ENCODE results near the gene GOLGA8K. TPM values are rescaled to one million over a fixed set of nuclear protein-coding genes. Genes with fewer than 3 reads are reported as not detected.
"Not testable (repeated sequence)": the region's sequence is repeated elsewhere in the genome, so short reads cannot be mapped to it uniquely, and the experiment has no call there.

Gene GOLGA8K
- total RNA-seq, 2 experiments from 2014 or later: 0.49 to 0.56 TPM

DNA sequence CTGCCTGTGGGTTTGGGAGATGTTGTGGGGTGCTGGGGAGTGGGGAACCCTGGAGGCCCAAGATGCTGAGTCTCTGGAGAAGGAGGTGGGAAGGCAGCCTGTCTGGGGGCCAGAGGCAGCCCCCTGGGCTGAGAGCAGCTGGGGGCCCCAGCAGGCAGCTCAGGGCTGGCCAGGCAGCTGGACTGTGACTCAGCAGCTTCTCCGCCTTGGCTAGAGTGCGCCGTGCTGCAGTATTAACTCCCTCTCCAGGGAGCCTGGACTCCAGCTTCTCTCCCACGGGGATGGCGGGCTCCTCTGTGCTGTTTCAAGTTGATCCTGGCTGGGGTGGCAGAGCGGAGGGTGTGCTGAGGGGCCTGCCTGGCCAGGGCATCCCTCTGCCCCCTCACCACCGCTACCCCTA, 36.6 kb downstream of the GOLGA8K start:
- H3K27ac Mint-ChIP-seq, DNase-seq, H3K36me3 Mint-ChIP-seq, H3K4me1 Mint-ChIP-seq, H3K4me3 Mint-ChIP-seq, H3K27me3 Mint-ChIP-seq, H3K9me3 Mint-ChIP-seq: not testable (repeated sequence)

DNA sequence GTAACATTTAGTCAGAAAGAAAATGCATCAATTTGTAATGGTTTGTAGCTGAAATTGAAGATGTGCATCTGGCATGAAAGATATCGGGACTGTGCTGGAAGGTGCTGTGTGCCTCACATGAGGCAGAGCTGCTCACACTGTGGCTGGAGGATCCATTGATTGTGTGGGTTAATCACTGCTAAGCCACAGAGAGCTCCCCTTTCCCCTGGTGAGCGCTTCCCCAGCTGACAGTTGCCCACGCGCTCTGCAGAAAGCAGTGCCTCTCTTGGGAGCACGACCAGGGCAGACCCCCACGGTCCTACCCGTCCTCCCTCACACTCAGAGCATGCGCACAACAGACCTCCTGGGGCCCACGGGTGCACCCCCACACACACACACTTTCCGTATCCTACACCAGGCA, 37.1 kb downstream of the GOLGA8K start:
- not testable (repeated sequence) for H3K36me3 Mint-ChIP-seq, DNase-seq, H3K9me3 Mint-ChIP-seq, H3K27ac Mint-ChIP-seq, H3K27me3 Mint-ChIP-seq, H3K4me1 Mint-ChIP-seq, H3K4me3 Mint-ChIP-seq

DNA sequence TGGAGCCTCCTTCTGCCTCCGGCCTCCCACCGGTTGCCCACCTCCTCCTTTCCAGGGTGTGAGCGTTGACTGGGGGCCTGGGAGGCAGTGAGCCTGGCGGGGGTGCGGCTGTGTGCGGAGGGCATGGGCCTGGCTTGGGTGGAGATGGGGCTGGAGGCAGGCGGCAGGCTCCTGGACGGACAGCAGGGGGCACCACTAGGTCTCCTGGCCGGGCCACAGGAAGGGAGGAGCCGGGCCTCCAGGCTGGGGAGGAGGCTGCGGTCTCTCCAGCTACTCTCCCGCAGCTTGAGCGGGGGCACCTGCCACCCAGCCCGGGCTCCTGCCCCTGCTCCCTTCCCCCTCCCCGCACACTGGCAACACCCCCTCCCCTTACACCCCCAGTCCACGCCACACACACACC, 38.1 kb downstream of the GOLGA8K start:
- not testable (repeated sequence) for H3K27ac Mint-ChIP-seq, H3K27me3 Mint-ChIP-seq, H3K9me3 Mint-ChIP-seq, H3K4me1 Mint-ChIP-seq, H3K4me3 Mint-ChIP-seq, H3K36me3 Mint-ChIP-seq
- peak; percentile 69 for DNase-seq

DNA sequence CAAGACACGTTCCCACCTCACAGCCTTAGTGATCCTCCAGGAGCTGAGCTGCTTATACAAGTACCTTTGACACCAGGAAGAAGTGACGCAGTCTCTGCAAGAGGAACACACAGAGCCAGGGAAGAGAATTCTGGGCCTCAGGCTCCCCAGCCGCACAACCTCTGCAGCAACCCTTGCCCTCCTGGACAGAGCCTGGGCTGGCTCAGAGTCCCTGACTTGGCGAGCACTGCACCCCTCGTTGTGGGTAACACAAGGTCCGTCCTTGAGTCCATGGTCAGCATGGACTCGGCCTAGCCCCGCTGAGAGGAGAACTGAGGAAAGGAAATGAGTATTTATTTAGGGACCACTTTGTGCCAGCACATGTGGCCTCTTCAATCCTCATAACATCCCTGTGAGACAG, 39.6 kb downstream of the GOLGA8K start:
- not testable (repeated sequence) for H3K4me3 Mint-ChIP-seq, H3K4me1 Mint-ChIP-seq, H3K27me3 Mint-ChIP-seq, H3K27ac Mint-ChIP-seq, DNase-seq, H3K9me3 Mint-ChIP-seq, H3K36me3 Mint-ChIP-seq

DNA sequence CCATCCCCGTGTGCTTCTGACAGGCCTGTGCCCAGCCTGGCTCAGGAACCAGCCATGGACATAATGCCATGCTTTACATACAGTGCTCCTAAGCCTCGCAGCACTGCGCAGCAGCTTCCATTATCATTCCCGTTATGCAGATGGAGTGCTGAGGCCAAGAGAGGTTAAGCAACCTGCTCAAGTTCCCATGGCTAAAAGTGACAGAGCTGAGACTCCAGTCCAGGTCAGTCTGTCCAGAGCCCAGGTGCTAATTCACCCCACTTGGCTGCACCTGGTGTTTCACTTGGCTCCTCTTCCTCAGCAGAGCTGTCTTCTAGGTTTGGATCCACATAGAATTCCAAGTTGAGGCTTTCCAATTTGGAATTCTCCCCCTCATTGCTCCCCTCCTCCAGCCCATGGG, 41.4 kb downstream of the GOLGA8K start:
- H3K4me1 Mint-ChIP-seq, H3K27me3 Mint-ChIP-seq, H3K4me3 Mint-ChIP-seq, H3K36me3 Mint-ChIP-seq, H3K27ac Mint-ChIP-seq, DNase-seq, H3K9me3 Mint-ChIP-seq: not testable (repeated sequence)

DNA sequence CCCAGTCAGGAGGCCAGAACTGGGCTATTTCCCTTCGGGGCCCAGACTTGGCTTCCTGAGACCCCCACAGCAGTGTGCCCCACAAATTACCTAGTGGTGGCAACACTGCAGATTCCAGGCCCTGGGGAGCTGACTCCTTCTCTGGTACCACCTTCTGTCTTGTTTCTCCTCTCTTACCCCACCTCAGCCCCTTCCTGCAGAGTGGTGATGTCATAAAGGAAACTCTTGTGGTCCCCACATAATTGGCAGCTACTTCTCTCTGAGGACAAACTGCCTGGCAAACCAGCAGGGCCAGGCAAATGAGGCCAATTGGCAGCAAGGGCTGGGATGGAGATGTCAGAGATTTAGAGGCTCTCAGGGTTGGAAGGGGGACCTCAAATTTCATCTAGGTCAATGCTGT, 44.6 kb downstream of the GOLGA8K start:
- H3K36me3 Mint-ChIP-seq, H3K9me3 Mint-ChIP-seq, H3K4me3 Mint-ChIP-seq, H3K27ac Mint-ChIP-seq, H3K4me1 Mint-ChIP-seq, H3K27me3 Mint-ChIP-seq, DNase-seq: not testable (repeated sequence)

DNA sequence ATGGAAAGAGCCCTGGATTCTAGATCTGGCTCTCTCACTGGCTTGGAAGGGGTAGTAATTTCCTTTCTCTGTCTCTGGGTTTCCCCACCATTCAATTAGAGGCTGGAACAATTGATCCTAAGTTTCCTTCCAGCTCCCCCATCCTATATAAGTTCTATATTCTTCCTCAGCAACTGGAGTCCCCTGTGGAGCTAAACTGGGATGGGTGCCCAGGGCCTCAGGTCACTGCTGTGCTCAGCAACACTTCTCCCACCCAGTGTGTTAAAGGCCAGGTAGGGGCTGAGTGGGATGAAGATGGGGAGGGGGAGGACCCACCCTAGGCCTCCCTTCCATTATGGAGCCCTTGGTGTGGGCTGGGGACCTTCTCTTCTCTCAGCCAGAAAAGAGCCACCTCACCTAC, 46.2 kb downstream of the GOLGA8K start:
- DNase-seq: not testable (repeated sequence)

DNA sequence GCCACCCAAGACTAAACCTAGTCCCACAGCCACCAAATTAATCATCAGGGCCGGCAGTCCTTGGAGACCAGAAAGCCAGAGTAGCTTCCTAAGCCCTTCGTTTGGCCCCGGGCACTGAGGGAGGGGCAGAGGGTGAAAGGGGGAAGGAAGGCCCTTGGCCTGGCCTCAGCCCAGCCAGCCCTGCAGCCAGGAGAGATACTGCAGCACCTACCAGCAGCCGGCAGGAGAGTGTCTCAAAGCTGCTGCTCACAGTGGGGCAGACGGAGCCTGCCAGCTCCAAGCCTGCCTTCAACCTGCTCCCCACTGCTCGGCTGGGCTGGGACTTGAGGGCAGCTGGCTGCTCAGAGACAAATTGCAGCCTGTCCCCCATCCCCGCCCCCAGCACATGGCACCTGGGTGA, 50.3 kb downstream of the GOLGA8K start:
- not testable (repeated sequence) for H3K27me3 Mint-ChIP-seq, H3K4me3 Mint-ChIP-seq, H3K36me3 Mint-ChIP-seq, H3K4me1 Mint-ChIP-seq, DNase-seq, H3K27ac Mint-ChIP-seq, H3K9me3 Mint-ChIP-seq

More for the DNA sequence above, 46.2 kb downstream of the GOLGA8K start:
- H3K36me3 Mint-ChIP-seq, H3K9me3 Mint-ChIP-seq, H3K27me3 Mint-ChIP-seq, H3K4me3 Mint-ChIP-seq, H3K4me1 Mint-ChIP-seq, H3K27ac Mint-ChIP-seq: not testable (repeated sequence)

DNA sequence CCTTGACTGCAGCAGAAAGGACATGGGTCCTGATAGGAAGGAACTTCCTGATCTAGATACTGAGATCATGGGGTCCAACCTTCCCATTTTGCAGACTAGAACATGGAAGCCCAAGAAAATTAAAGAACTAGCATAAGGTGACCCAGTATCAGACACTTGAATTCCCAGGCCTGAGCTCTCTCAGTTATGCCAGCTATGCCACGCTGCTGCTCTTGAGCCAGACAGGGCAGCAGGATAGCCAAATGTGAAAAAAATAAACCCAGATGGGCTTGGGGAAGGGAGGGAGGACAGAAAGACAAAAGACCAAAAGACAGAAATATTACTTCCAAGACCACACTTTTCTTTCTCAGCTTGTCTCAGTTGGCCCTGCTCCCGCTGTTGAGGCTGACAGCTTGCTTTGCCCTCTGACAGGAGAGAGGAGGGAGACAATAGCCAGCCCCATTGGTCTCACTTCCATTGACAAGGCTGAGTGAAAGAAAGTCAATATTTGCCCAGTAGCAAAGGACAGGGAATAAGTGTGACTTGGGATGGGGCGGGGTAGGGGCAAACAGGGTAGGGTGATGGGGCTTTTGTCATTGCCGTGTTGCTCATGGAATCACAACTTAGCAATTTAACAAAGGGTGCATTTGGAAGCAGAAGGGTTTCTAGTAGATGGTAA, 52.4 kb downstream of the GOLGA8K start:
- not testable (repeated sequence) for H3K27ac Mint-ChIP-seq, DNase-seq, H3K9me3 Mint-ChIP-seq, H3K4me1 Mint-ChIP-seq, H3K4me3 Mint-ChIP-seq, H3K36me3 Mint-ChIP-seq, H3K27me3 Mint-ChIP-seq

DNA sequence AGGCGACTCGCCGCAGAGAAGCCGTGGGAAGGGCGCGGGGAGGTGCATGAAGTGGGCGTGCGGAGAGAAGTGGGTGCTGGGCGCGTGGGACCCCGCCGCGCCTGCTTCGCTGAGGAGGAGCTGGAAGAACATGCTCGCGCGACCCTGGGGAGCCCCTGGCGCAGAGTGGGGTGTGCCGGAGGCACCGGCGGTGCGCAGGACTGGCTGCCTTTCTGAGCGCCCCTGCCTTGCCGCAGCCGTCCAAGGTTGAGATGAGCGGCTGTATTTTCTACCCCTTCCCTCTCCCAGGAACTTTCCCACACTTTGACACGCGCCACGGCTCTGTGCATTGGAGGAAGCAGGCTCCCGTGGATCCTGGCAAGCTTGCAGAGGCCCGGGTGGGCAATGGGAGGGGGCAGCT, 56.1 kb downstream of the GOLGA8K start:
- not testable (repeated sequence) for H3K9me3 Mint-ChIP-seq, H3K27me3 Mint-ChIP-seq, DNase-seq, H3K4me1 Mint-ChIP-seq, H3K4me3 Mint-ChIP-seq, H3K27ac Mint-ChIP-seq, H3K36me3 Mint-ChIP-seq

DNA sequence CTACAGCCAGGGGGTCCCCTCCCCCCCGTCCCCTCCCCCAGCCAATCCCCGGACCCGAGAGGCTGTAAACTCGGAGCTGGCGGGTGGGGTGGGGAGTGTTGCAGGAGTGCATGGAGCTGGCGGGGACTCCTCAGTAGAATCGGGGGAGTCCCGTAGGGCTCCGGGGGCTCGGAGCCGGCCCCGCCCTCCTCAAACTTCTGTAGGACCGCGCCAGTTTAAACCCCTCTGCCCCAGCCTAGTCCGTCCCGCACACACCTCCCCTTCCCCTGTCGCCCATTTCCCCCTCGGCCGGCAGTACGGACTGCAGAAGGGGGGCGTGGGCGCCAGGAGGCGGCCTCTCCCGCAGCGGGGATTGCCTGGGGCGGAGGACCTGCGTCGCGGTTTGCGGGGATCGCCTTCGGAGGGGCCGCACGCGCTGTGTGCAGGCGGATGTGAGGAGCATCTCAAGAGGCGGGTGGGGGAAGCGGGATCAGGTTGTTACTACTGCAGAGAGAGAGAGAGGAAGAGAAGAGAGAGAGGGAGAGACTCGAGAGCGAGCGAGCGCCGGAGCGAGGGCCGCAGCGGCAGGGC, 57.0 kb downstream of the GOLGA8K start:
- not testable (repeated sequence) for H3K27ac Mint-ChIP-seq, H3K4me3 Mint-ChIP-seq, H3K27me3 Mint-ChIP-seq, H3K9me3 Mint-ChIP-seq, H3K36me3 Mint-ChIP-seq, DNase-seq, H3K4me1 Mint-ChIP-seq

DNA sequence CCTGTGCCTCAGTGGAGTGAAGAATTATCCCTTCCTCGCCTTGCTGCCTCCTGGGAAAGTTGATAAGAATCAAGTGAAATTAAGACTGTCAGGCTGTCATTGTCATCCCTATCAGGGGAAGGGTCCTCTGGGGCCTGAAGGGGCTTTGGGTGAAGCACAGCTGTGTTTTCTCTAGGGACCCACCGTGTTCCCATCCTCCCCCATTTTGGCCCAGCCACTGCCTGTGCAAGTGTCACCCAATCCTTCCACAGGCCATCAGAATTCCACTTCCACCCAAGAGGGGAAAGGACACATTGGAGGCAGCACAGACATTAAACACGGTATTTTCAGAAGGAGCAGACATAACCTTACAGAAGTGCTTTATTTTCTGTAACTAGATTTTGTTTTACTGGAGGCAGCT, 59.2 kb downstream of the GOLGA8K start:
- not testable (repeated sequence) for H3K4me1 Mint-ChIP-seq, H3K27ac Mint-ChIP-seq, DNase-seq, H3K27me3 Mint-ChIP-seq, H3K4me3 Mint-ChIP-seq, H3K9me3 Mint-ChIP-seq, H3K36me3 Mint-ChIP-seq

Other genes starting within 250 kb of the GOLGA8K start
- 1 to 10 TPM in 1 of 2 experiments, not detected in 1; 1.1 TPM for gene GOLGA8O, start 52.3 kb upstream of the GOLGA8K start, total RNA-seq
- 1 to 10 TPM; 3.0 to 4.0 TPM for gene GOLGA8N, start 190.2 kb upstream of the GOLGA8K start, total RNA-seq
- gene ARHGAP11A, start 212.2 kb upstream of the GOLGA8K start, total RNA-seq: 100 to 1,000 TPM; 134 to 140 TPM
- under 1 TPM; 0.58 to 0.60 TPM for gene SCG5, start 238.4 kb upstream of the GOLGA8K start, total RNA-seq

Measured in activated naive CD8-positive, alpha-beta T cell treated with anti-CD3 and anti-CD28 coated beads for 36 hours (primary cell).